C4-2B (cell line): ENCODE data around the gene DFFA.

Experiments
- CTCF ChIP-seq: fragments of 450-650 bp; conservative IDR thresholded peaks from 2 replicates; pipeline ENCODE4 v1.5.1; 2017; ENCODE audit warnings: mild to moderate bottlenecking
- ZFX ChIP-seq: fragments of 450-650 bp; IDR thresholded peaks from 2 replicates; pipeline ENCODE4 v1.6.1; 2017

- TF ChIP-seq CTCF, result no peak
- TF ChIP-seq ZFX, result no peak
These were observed 43.3 kb downstream of the DFFA start for GRCh38 chr1:10428984-10429383.
